Measurements from ENCODE around the gene SPI1.
"Not testable (repeated sequence)": the region's sequence is repeated elsewhere in the genome, so short reads cannot be mapped to it uniquely, and the experiment has no call there.

DNA sequence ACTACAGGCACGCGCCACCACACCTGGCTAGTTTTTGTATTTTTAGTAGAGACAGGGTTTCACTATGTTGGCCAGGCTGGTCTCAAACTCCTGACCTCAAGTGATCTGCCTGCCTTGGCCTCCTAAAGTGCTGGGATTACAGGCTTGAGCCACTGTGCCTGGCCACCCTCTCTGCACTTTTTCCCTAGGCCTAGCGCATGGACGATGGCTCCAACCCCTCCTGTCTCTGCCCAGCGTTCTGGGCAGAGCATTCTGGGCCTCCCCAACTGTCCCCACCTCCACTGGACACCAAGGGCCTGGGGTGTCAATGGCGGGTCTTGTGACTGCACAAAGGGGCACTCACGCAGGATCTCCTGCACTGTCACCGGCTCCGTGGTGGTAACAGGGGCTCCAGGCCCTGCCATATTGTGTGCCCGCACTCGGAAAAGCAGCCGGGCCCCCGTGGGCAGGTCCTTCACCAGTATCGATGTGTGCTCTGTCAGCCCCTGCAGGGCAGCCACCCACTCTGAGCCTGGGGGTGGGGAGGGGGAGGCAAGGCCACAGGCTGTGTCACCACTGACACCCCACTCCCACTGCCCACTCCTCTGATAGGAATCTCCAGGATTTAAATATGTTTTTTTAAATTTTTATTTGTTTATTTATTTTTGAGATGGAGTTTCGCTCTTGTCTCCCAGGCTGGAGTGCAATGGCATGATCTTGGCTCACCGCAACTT is 43.5 kb downstream of the SPI1 start:
- not testable (repeated sequence) for TF ChIP-seq CTCF (IDR thresholded peaks at IDR 0.05; ENCODE audit: low read depth, low read length, poor library complexity, severe bottlenecking); EZH2phosphoT487 (IDR thresholded peaks at IDR 0.05; ENCODE audit: borderline replicate concordance, low read length)

All from DOHH2 (cell line).